HAP-1 (cell line): Measurements from ENCODE around the gene PCBP3.

ENCODE experiments used
- DNase-seq, 2 experiments: peaks; one replicate each; pipeline ENCODE4 v3.0.0-alpha.2; 2016 to 2020; ENCODE audit warnings: low spot score in 2 of 2
- H3K27me3 ChIP-seq: fragments of 250-450 bp; sonication (Bioruptor Pico); 2 replicates; pipeline ENCODE4 v1.5.1; 2020; ENCODE audit warnings: low read depth, mild to moderate bottlenecking, moderate library complexity
- H3K36me3 ChIP-seq: fragments of 250-450 bp; sonication (Bioruptor Pico); replicated peaks from 2 replicates; pipeline ENCODE4 v1.5.1; 2020; ENCODE audit warnings: mild to moderate bottlenecking
- H3K4me1 ChIP-seq: fragments of 250-450 bp; sonication (Bioruptor Pico); 2 replicates; pipeline ENCODE4 v1.5.1; 2020; ENCODE audit warnings: mild to moderate bottlenecking
- H3K4me3 ChIP-seq: fragments of 250-450 bp; sonication (Bioruptor Pico); 2 replicates; pipeline ENCODE4 v1.5.1; 2020; ENCODE audit warnings: mild to moderate bottlenecking, moderate library complexity
- H3K9me3 ChIP-seq: fragments of 250-450 bp; sonication (Bioruptor Pico); 2 replicates; pipeline ENCODE4 v1.5.1; 2020; ENCODE audit warnings: mild to moderate bottlenecking, moderate library complexity
- in situ Hi-C: fragments of 300-500 bp; cut with MboI; formaldehyde crosslinking; loops from 3 replicates; pipeline ENCODE4 v1.14.3; 2020; ENCODE audit warnings: low sequenced_read_pairs, inconsistent platforms, mixed read lengths

Gene PCBP3

GRCh38 chr21:45776971-45777370, 133.4 kb downstream of the PCBP3 start:
- in situ Hi-C loops, result no loop called here
- 0 out of 2 replicates have a peak, but pooled peaks cover 4% of the 10 kb centered on the region for H3K9me3 ChIP-seq
- H3K36me3 ChIP-seq, result no peaks in the 10 kb centered on the region
- H3K4me3 ChIP-seq, result no peak overlapping the region
- DNase-seq, result no peak
- no peaks in the 10 kb centered on the region for H3K4me1 ChIP-seq
- no peaks in the 10 kb centered on the region for H3K27me3 ChIP-seq

GRCh38 chr21:45778686-45779085, 135.2 kb downstream of the PCBP3 start:
- no peak for DNase-seq
- H3K36me3 ChIP-seq, result no peaks in the 10 kb centered on the region
- H3K27me3 ChIP-seq, result no peaks in the 10 kb centered on the region
- in situ Hi-C loops, result no loop called here
- H3K9me3 ChIP-seq, result no peaks in the 10 kb centered on the region
- no peak overlapping the region for H3K4me3 ChIP-seq
- H3K4me1 ChIP-seq, result no peaks in the 10 kb centered on the region

GRCh38 chr21:45779226-45779625, 135.7 kb downstream of the PCBP3 start:
- Histone ChIP-seq H3K9me3 (no peaks in the 10 kb centered on the region), H3K4me1 (no peaks in the 10 kb centered on the region), H3K36me3 (no peaks in the 10 kb centered on the region), H3K27me3 (no peaks in the 10 kb centered on the region), H3K4me3 (no peak overlapping the region)
- in situ Hi-C loops, result no loop called here
- no peak for DNase-seq

DNA sequence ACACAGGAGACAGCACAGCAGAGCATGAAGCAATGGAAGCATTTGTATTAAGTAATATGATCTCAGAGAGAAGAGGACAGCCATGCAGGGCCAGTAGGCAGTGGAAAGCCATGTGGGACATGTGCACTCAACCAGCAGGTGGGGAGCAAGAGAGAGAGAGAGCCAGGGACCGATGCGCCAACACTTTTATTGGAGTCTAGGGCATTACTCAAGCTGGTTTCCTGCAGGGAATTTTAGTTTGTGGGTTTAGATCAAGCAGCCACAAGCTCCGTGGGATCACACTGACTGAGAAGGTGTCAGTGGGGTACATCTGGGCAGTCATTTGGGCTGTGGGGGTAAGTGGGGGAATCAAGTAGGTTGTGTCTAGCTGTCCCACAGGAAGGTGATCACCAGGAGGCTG, 137.1 kb downstream of the PCBP3 start:
- Histone ChIP-seq H3K36me3 (no peaks in the 10 kb centered on the region), H3K27me3 (no peaks in the 10 kb centered on the region), H3K9me3 (no peaks in the 10 kb centered on the region), H3K4me3 (no peak overlapping the region), H3K4me1 (no peaks in the 10 kb centered on the region)
- in situ Hi-C loops, result no loop called here
- no peak for DNase-seq

- no peaks in the 10 kb centered on the region for H3K27me3 ChIP-seq
- no peak overlapping the region for H3K4me3 ChIP-seq
- H3K4me1 ChIP-seq, result no peaks in the 10 kb centered on the region
- in situ Hi-C loops, result no loop called here
- no peaks in the 10 kb centered on the region for H3K9me3 ChIP-seq
- DNase-seq, result no peak
- no peaks in the 10 kb centered on the region for H3K36me3 ChIP-seq
Measured at GRCh38 chr21:45781741-45782140, 138.2 kb downstream of the PCBP3 start.

DNA sequence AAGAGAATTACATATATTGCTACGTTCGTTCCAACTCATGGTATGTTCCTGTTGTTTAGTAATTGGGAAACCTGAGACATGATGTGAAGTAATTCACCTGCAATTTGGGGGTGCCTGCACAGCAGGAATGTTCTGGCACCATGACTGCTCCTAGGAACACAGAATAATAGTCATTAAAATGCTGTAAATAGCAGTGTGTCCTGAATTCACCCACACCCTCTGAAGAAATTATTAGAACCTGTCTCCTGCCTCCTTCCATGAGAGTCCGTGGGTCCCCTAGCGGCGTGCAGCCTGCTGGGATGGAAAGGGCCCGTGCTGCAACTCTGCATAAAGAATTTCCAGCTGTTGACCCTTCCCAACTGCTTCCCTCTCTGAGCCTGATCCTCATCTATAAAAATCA, 143.1 kb downstream of the PCBP3 start:
- Histone ChIP-seq H3K27me3 (no peaks in the 10 kb centered on the region), H3K36me3 (no peaks in the 10 kb centered on the region), H3K9me3 (no peaks in the 10 kb centered on the region), H3K4me1 (no peaks in the 10 kb centered on the region), H3K4me3 (no peak overlapping the region)
- DNase-seq, result no peak
- in situ Hi-C loops, result no loop called here

GRCh38 chr21:45787371-45787770, 143.8 kb downstream of the PCBP3 start:
- Histone ChIP-seq H3K4me3 (no peak overlapping the region), H3K9me3 (no peaks in the 10 kb centered on the region), H3K36me3 (no peaks in the 10 kb centered on the region), H3K4me1 (no peaks in the 10 kb centered on the region), H3K27me3 (no peaks in the 10 kb centered on the region)
- in situ Hi-C loops, result no loop called here
- DNase-seq, result no peak

GRCh38 chr21:45788198-45788597, 144.7 kb downstream of the PCBP3 start:
- no peaks in the 10 kb centered on the region for H3K4me1 ChIP-seq
- no peak overlapping the region for H3K4me3 ChIP-seq
- no peaks in the 10 kb centered on the region for H3K36me3 ChIP-seq
- H3K9me3 ChIP-seq, result no peaks in the 10 kb centered on the region
- in situ Hi-C loops, result no loop called here
- H3K27me3 ChIP-seq, result no peaks in the 10 kb centered on the region
- DNase-seq, result no peak

- Histone ChIP-seq H3K4me3 (no peak overlapping the region), H3K36me3 (no peaks in the 10 kb centered on the region), H3K9me3 (no peaks in the 10 kb centered on the region), H3K4me1 (no peaks in the 10 kb centered on the region), H3K27me3 (no peaks in the 10 kb centered on the region)
- no peak for DNase-seq
- in situ Hi-C loops, result no loop called here
Measured at GRCh38 chr21:45788637-45789506, 145.3 kb downstream of the PCBP3 start.

DNA sequence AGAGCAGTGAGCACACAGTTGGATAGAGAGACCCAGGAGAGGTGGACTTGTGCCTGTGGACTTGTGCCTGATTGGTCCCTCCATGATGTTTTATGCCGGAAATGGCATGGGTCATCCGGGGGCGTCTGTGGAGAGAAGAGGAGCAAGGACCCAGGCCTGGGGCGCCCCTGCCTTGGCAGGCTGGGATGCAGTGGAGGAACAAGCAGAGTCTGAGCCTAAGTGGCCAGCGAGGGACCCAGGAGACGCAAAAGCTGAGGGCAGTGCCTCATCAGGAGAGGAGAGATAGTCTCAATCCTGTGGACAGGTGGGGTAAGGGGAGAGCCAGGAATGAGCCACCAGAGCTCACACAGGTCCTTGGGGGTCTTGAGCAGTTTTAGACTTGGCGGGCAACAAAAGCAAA, 146.9 kb downstream of the PCBP3 start:
- no peak for DNase-seq
- H3K27me3 ChIP-seq, result peaks cover 2% of the 10 kb centered on the region; the same call in 1 of the 2 replicates
- no peaks in the 10 kb centered on the region for H3K36me3 ChIP-seq
- H3K4me3 ChIP-seq, result no peak overlapping the region
- in situ Hi-C loops, result no loop called here
- H3K9me3 ChIP-seq, result no peaks in the 10 kb centered on the region
- no peaks in the 10 kb centered on the region for H3K4me1 ChIP-seq

DNA sequence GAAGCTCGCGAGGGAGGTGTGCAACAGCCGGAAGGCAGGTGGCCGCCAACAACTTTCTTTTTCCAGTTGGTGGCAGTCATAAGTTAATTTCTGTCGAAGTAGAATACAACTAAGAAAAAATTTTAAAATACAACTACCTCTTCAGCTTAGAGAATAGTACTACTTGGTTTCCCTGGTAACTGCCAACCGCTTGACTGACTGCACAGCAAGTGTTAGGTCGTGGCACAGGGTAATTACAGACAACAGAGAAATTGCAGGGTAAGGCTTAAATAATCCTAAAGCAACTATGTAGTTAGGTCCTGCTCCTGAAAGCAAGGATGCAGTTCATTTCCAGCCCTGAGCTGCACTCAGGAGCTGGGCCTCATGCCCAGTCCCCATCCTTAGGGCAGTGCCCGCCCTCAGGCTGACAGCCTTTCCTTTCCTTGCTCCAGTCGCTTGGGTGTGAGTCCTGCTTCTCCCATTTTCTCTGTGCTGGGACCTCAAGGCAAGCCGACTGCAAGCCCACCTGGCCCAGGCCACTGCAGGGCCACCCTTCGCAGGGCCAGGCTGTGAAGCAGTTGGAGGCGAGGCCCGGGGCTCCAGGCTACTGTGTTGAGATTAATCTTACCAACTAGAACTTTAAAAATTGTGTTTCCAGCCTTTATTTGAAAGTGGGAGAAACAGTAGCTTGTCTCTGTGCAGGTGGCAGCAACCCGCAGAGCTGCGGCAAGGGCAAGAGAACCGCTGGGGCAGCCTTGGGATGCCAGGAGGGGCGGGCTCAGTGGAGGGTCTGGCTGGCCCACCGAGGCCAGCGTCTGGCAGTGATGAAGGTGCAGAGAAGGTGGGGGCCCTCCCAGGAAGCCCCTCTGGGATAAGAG, 148.3 kb downstream of the PCBP3 start:
- in situ Hi-C loops, result no loop called here
- no peaks in the 10 kb centered on the region for H3K4me1 ChIP-seq
- DNase-seq, result no peak
- no peak overlapping the region for H3K4me3 ChIP-seq
- no peaks in the 10 kb centered on the region for H3K36me3 ChIP-seq
- H3K9me3 ChIP-seq, result no peaks in the 10 kb centered on the region
- peaks cover 5% of the 10 kb centered on the region; the same call in 1 of the 2 replicates for H3K27me3 ChIP-seq

GRCh38 chr21:45792682-45793383, 149.3 kb downstream of the PCBP3 start:
- no peaks in the 10 kb centered on the region for H3K36me3 ChIP-seq
- no peaks in the 10 kb centered on the region for H3K4me1 ChIP-seq
- H3K27me3 ChIP-seq, result peaks cover 5% of the 10 kb centered on the region; the same call in 1 of the 2 replicates
- DNase-seq, result no peak
- H3K9me3 ChIP-seq, result no peaks in the 10 kb centered on the region
- in situ Hi-C loops, result no loop called here
- no peak overlapping the region for H3K4me3 ChIP-seq

DNA sequence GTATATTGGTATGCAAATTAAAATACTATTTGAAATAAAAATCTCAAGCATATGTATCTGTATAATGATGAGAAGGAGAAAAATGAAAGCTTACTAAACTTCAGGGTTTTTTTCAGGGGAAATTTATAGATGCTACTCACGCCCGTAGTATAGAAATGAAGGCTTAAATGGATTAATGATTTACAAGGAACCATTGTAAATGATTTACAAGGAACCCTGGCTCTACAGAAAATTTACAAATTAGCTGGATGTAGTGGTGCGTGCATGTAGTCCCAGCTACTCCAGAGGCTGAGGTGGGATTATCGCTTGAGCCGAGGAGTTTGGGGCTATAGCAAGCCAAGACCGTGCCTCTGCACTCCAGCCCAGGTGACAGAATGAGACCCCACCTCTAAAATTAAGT, 150.5 kb downstream of the PCBP3 start:
- Histone ChIP-seq H3K9me3 (no peaks in the 10 kb centered on the region), H3K4me3 (no peak overlapping the region), H3K27me3 (peaks cover 5% of the 10 kb centered on the region; the same call in 1 of the 2 replicates), H3K36me3 (no peaks in the 10 kb centered on the region), H3K4me1 (no peaks in the 10 kb centered on the region)
- in situ Hi-C loops, result no loop called here
- no peak for DNase-seq
